ENCODE data around the gene SDSL. TPM values are rescaled to one million over a fixed set of nuclear protein-coding genes. Genes with fewer than 3 reads are reported as not detected.

The SDSL gene
- total and polyA plus RNA-seq, 2 of the 13 experiments (the other 11 are each of a cell fraction or from before 2014, with no cell fraction given) = 1.2 to 1.7 TPM

- TF ChIP-seq E2F5 (CRISPR knock-in tag; conservative IDR thresholded peaks at IDR 0.05) (no peak), ZNF253 (CRISPR knock-in tag; IDR thresholded peaks at IDR 0.05; ENCODE audit: borderline replicate concordance) (no peak)
Observed at GRCh38 chr12:113482334-113482733, 60.2 kb downstream of the SDSL start (continued).

GRCh38 chr12:113485330-113485729, 63.1 kb downstream of the SDSL start:
- ChIA-PET CTCF (ENCODE audit: low intra/inter-chr PET ratio, low total read pairs) (no interaction called here), POLR2A (no interaction called here)
- FAIRE-seq (no peak), ATAC-seq (no peak), DNase-seq (ENCODE audit: low spot score) (no peak)
- Histone ChIP-seq H3K4me1 (ENCODE audit: insufficient read depth, low read length) (no peaks in the 10 kb centered on the region), H3K27ac (ENCODE audit: extremely low read length, insufficient read depth, low read length) (no peak overlapping the region), H3K79me2 (ENCODE audit: insufficient read depth, low read length) (no peaks in the 10 kb centered on the region), H3K4me3 (replicated peaks in 1 of 3; ENCODE audit: insufficient read depth in 1 of 3, low read depth in 2 of 3, low read length in 3 of 3) (no peak overlapping the region), H3K9me3 (ENCODE audit: low read length) (no peaks in the 10 kb centered on the region), H3K4me2 (ENCODE audit: low read depth, low read length) (no peak overlapping the region), H3K9ac (ENCODE audit: insufficient read depth, low read depth, low read length) (no peak overlapping the region), H3K36me3 (replicated peaks in 1 of 2; ENCODE audit: control insufficient read depth in 1 of 2, insufficient read depth in 2 of 2, low read length in 2 of 2) (no peaks in the 10 kb centered on the region), H4K20me1 (ENCODE audit: insufficient read depth, low read length) (peaks cover 3% of the 10 kb centered on the region; the same call in 1 of the 2 replicates), H3K27me3 (ENCODE audit: control insufficient read depth in 1 of 2, insufficient read depth in 2 of 2, low read length in 2 of 2) (no peaks in the 10 kb centered on the region; a peak in 2 of 5 replicates), H2AFZ (ENCODE audit: low read length) (no peak overlapping the region)
- WGBS (ENCODE audit: low lambda C conversion rate) = 0% methylated on average over 1 of the region's 2 CpGs
- TF ChIP-seq ZHX2 (IDR thresholded peaks at IDR 0.05; ENCODE audit: low read depth) (no peak), ZHX2 (CRISPR knock-in tag; IDR thresholded peaks at IDR 0.05; ENCODE audit: borderline replicate concordance) (no peak), ZNF451 (CRISPR knock-in tag; IDR thresholded peaks at IDR 0.05) (no peak), CCDC6 (CRISPR knock-in tag; IDR thresholded peaks at IDR 0.05) (no peak), NR2F1 (CRISPR knock-in tag; IDR thresholded peaks at IDR 0.05) (no peak), CBX2 (IDR thresholded peaks at IDR 0.05; ENCODE audit: low read depth, low read length) (no peak), CBX2 (CRISPR knock-in tag; IDR thresholded peaks at IDR 0.05; ENCODE audit: low read depth) (no peak), SP4 (CRISPR knock-in tag; IDR thresholded peaks at IDR 0.05) (no peak)
- in situ Hi-C loops (cut with HindIII; ENCODE audit: extremely low pct_ligation_motif_present, low pct_unique_long_range_greater_than_20kb) (no loop called here), intact Hi-C loops (cut with micrococcal nuclease; ENCODE audit: unreplicated experiment) (no loop called here)
- no TSS peak for BruUV-seq (replicated peaks)
